H7 (cell line): ENCODE data around the gene APBA2. TPM values are rescaled to one million over a fixed set of nuclear protein-coding genes. Genes with fewer than 3 reads are reported as not detected.

Source experiments
- DNase-seq: peaks from one replicate; pipeline ENCODE4 v3.0.0; 2012
- H3K27me3 ChIP-seq: 2 replicates; pipeline ENCODE4 v1.6.0; 2011; ENCODE audit warnings: mild to moderate bottlenecking, low read length; ENCODE audit not compliant: control insufficient read depth, insufficient read depth
- H3K36me3 ChIP-seq: replicated peaks from 2 replicates; pipeline ENCODE4 v1.5.1; 2011; ENCODE audit warnings: low read length; ENCODE audit not compliant: control insufficient read depth, insufficient read depth
- H3K4me3 ChIP-seq: 2 replicates; pipeline ENCODE4 v1.5.1; 2011; ENCODE audit warnings: low read depth, mild to moderate bottlenecking, control low read depth, low read length, moderate library complexity; ENCODE audit not compliant: insufficient read depth
- total RNA-seq: library from RNA; depleted of rRNA; stranded (reverse); fragments of >200 nt; shearing (Covaris generic); gene quantifications from 2 replicates; pipeline ENCODE4 v1.2.3, GENCODE V29; 2014

The APBA2 gene
- total RNA-seq, 1 experiment from 2014 or later = 15.6 TPM

GRCh38 chr15:28996953-28997352, 111.2 kb downstream of the APBA2 start:
- H3K36me3 ChIP-seq = no peaks in the 10 kb centered on the region
- no peak overlapping the region for H3K4me3 ChIP-seq
- no peaks in the 10 kb centered on the region for H3K27me3 ChIP-seq
- DNase-seq = no peak

GRCh38 chr15:28997791-28998190, 112.0 kb downstream of the APBA2 start:
- Histone ChIP-seq H3K36me3 (no peaks in the 10 kb centered on the region), H3K27me3 (no peaks in the 10 kb centered on the region), H3K4me3 (no peak overlapping the region)
- no peak for DNase-seq

GRCh38 chr15:28998511-28998910, 112.7 kb downstream of the APBA2 start:
- Histone ChIP-seq H3K27me3 (no peaks in the 10 kb centered on the region), H3K4me3 (no peak overlapping the region), H3K36me3 (no peaks in the 10 kb centered on the region)
- DNase-seq = no peak

- no peaks in the 10 kb centered on the region for H3K36me3 ChIP-seq
- H3K27me3 ChIP-seq = no peaks in the 10 kb centered on the region
- H3K4me3 ChIP-seq = no peak overlapping the region
- no peak for DNase-seq
Measured at GRCh38 chr15:29003191-29003839, 117.5 kb downstream of the APBA2 start.

- Histone ChIP-seq H3K27me3 (no peaks in the 10 kb centered on the region), H3K36me3 (no peaks in the 10 kb centered on the region), H3K4me3 (no peak overlapping the region)
- no peak for DNase-seq
Measured at GRCh38 chr15:29003840-29004233, 118.1 kb downstream of the APBA2 start.

- Histone ChIP-seq H3K4me3 (no peak overlapping the region), H3K36me3 (no peaks in the 10 kb centered on the region), H3K27me3 (no peaks in the 10 kb centered on the region)
- DNase-seq = no peak
Measured at GRCh38 chr15:29005931-29006330, 120.2 kb downstream of the APBA2 start.

- no peak for DNase-seq
- Histone ChIP-seq H3K36me3 (no peaks in the 10 kb centered on the region), H3K4me3 (no peak overlapping the region)
Measured at GRCh38 chr15:29008846-29009245, 123.1 kb downstream of the APBA2 start.

GRCh38 chr15:29012097-29012496, 126.3 kb downstream of the APBA2 start:
- Histone ChIP-seq H3K27me3 (no peaks in the 10 kb centered on the region), H3K4me3 (no peak overlapping the region), H3K36me3 (no peaks in the 10 kb centered on the region)
- no peak for DNase-seq

More at GRCh38 chr15:29008846-29009245, 123.1 kb downstream of the APBA2 start:
- H3K27me3 ChIP-seq = no peaks in the 10 kb centered on the region

- Histone ChIP-seq H3K4me3 (no peak overlapping the region), H3K36me3 (no peaks in the 10 kb centered on the region), H3K27me3 (no peaks in the 10 kb centered on the region)
- DNase-seq = no peak
Measured at GRCh38 chr15:29014493-29014892, 128.7 kb downstream of the APBA2 start.

GRCh38 chr15:29016518-29016917, 130.7 kb downstream of the APBA2 start:
- no peaks in the 10 kb centered on the region for H3K27me3 ChIP-seq
- DNase-seq = no peak
- H3K36me3 ChIP-seq = no peaks in the 10 kb centered on the region
- H3K4me3 ChIP-seq = no peak overlapping the region

- no peaks in the 10 kb centered on the region for H3K36me3 ChIP-seq
- no peak overlapping the region for H3K4me3 ChIP-seq
- H3K27me3 ChIP-seq = no peaks in the 10 kb centered on the region
- peak; percentile 84 for DNase-seq
Measured at GRCh38 chr15:29018120-29018805, 132.5 kb downstream of the APBA2 start.

- DNase-seq = peak; percentile 46
- H3K27me3 ChIP-seq = no peaks in the 10 kb centered on the region
- H3K4me3 ChIP-seq = no peak overlapping the region
- no peaks in the 10 kb centered on the region for H3K36me3 ChIP-seq
Measured at GRCh38 chr15:29018995-29019976, 133.5 kb downstream of the APBA2 start.

- DNase-seq = no peak
- Histone ChIP-seq H3K4me3 (no peak overlapping the region), H3K36me3 (no peaks in the 10 kb centered on the region), H3K27me3 (no peaks in the 10 kb centered on the region)
Measured at GRCh38 chr15:29021857-29022256, 136.1 kb downstream of the APBA2 start.

GRCh38 chr15:29024662-29025061, 138.9 kb downstream of the APBA2 start:
- no peak for DNase-seq
- H3K4me3 ChIP-seq = no peak overlapping the region

More at GRCh38 chr15:29024662-29025061, 138.9 kb downstream of the APBA2 start:
- Histone ChIP-seq H3K27me3 (no peaks in the 10 kb centered on the region), H3K36me3 (no peaks in the 10 kb centered on the region)
